ENCODE measurements around the gene GLP1R. TPM values are rescaled to one million over a fixed set of nuclear protein-coding genes. Genes with fewer than 3 reads are reported as not detected.

Gene GLP1R
- total and polyA plus RNA-seq, 2 donors (not counting 1 experiment from before 2014, with no cell fraction given): not detected

DNA sequence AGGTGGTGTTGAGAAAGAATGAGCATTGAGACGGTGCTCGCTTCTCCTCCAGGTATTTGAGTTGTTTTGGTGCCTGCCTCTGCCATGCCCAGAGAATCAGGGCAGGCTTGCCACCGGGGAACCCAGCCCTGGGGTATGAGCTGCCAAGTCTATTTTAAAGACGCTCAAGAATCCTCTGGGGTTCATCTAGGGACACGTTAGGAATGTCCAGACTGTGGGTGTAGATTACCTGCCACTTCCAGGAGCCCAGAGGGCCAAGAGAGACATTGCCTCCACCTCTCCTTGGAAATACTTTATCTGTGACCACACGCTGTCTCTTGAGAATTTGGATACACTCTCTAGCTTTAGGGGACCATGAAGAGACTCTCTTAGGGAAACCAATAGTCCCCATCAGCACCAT lies 38.1 kb downstream of the GLP1R start:
- Mint-ChIP-seq H3K4me3 (no peak overlapping the region), H3K27ac (no peak overlapping the region), H3K4me1 (no peaks in the 10 kb centered on the region), H3K27me3 (peaks cover 72% of the 10 kb centered on the region), H3K9me3 (ENCODE audit: insufficient read depth) (no peaks in the 10 kb centered on the region)
- Histone ChIP-seq H3K27ac (ENCODE audit: low read length in 2 of 2) (no peak overlapping the region), H3K9me3 (ENCODE audit: control extremely low read depth in 1 of 3, control insufficient read depth in 2 of 3, insufficient read depth in 1 of 3, low read length in 2 of 3) (no peaks in the 10 kb centered on the region), H3K4me3 (ENCODE audit: control extremely low read depth in 1 of 5, extremely low read depth in 1 of 5, insufficient read depth in 1 of 5, low read depth in 2 of 5, low read length in 4 of 5) (no peak overlapping the region), H3K9ac (ENCODE audit: low read length) (no peak overlapping the region), H3K27me3 (replicated peaks in 1 of 4; ENCODE audit: control extremely low read depth in 1 of 4, control insufficient read depth in 3 of 4, insufficient read depth in 4 of 4, low read length in 3 of 4) (peaks cover 0 to 44% (median 8%) of the 10 kb centered on the region in 4 experiments), H3K79me2 (ENCODE audit: control insufficient read depth, insufficient read depth, low read length) (no peaks in the 10 kb centered on the region), H3K36me3 (replicated peaks in 1 of 2; ENCODE audit: control extremely low read depth in 1 of 2, control insufficient read depth in 1 of 2, extremely low read depth in 1 of 2, insufficient read depth in 2 of 2, low read length in 1 of 2) (no peaks in the 10 kb centered on the region), H3K4me1 (ENCODE audit: control insufficient read depth in 2 of 2, insufficient read depth in 2 of 2, low read length in 2 of 2) (no peaks in the 10 kb centered on the region), H2AFZ (ENCODE audit: insufficient read depth, low read depth, low read length, poor library complexity, severe bottlenecking) (no peak overlapping the region), H3K4me2 (replicated peaks; ENCODE audit: low read depth, low read length, poor library complexity, severe bottlenecking) (no peak overlapping the region), H4K20me1 (ENCODE audit: control insufficient read depth, insufficient read depth, low read length, poor library complexity, severe bottlenecking) (no peaks in the 10 kb centered on the region)
- 78% methylated on average over 6 of the region's 6 CpGs for WGBS (ENCODE audit: insufficient coverage)
- CTCF ChIA-PET: no interaction called here
- POLR2A ChIA-PET: no interaction called here
- TF ChIP-seq, protein P1, sequence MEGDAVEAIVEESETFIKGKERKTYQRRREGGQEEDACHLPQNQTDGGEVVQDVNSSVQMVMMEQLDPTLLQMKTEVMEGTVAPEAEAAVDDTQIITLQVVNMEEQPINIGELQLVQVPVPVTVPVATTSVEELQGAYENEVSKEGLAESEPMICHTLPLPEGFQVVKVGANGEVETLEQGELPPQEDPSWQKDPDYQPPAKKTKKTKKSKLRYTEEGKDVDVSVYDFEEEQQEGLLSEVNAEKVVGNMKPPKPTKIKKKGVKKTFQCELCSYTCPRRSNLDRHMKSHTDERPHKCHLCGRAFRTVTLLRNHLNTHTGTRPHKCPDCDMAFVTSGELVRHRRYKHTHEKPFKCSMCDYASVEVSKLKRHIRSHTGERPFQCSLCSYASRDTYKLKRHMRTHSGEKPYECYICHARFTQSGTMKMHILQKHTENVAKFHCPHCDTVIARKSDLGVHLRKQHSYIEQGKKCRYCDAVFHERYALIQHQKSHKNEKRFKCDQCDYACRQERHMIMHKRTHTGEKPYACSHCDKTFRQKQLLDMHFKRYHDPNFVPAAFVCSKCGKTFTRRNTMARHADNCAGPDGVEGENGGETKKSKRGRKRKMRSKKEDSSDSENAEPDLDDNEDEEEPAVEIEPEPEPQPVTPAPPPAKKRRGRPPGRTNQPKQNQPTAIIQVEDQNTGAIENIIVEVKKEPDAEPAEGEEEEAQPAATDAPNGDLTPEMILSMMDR (IDR thresholded peaks at IDR 0.05): no peak
- no peak for TF ChIP-seq EZH2 (IDR thresholded peaks at IDR 0.05; ENCODE audit: borderline replicate concordance, insufficient read depth, low read depth, low read length, poor library complexity, severe bottlenecking)
- intact Hi-C loops (cut with micrococcal nuclease): no loop called here
- DNase-seq (no peak), ATAC-seq (ENCODE audit: low read depth) (no peak)

DNA sequence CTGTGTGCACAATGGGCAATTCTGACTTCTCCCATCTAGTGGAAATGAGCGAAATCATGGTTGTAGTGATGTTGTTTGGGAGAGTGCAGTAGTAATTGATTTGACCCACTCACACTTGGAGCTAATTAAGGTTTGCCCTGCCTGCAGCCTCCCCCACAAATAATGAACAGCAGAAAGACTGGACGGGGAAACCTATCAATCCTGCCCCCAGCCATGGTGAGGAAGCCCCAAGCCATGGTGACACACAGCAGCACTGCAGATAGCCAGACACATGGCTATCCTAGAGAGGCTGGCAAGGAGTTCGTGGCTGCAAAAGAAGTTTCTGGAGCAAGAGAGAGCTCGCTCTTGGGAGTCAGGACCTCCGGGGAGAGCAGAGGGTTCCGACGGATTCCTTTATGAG lies 38.6 kb downstream of the GLP1R start:
- Mint-ChIP-seq H3K4me3 (no peak overlapping the region), H3K27me3 (peaks cover 74% of the 10 kb centered on the region), H3K9me3 (ENCODE audit: insufficient read depth) (no peaks in the 10 kb centered on the region), H3K27ac (no peak overlapping the region), H3K4me1 (no peaks in the 10 kb centered on the region)
- ChIA-PET CTCF (no interaction called here), POLR2A (no interaction called here)
- no peaks in the 10 kb centered on the region for H3K36me3 ChIP-seq (replicated peaks in 1 of 2; ENCODE audit: control extremely low read depth in 1 of 2, control insufficient read depth in 1 of 2, extremely low read depth in 1 of 2, insufficient read depth in 2 of 2, low read length in 1 of 2)
- H4K20me1 ChIP-seq (ENCODE audit: control insufficient read depth, insufficient read depth, low read length, poor library complexity, severe bottlenecking): no peaks in the 10 kb centered on the region
- ATAC-seq (ENCODE audit: low read depth) (no peak), DNase-seq (no peak)
- no peaks in the 10 kb centered on the region for H3K79me2 ChIP-seq (ENCODE audit: control insufficient read depth, insufficient read depth, low read length)
- H3K9ac ChIP-seq (ENCODE audit: low read length): no peak overlapping the region
- WGBS (ENCODE audit: insufficient coverage): 56% methylated on average over 1 of the region's 7 CpGs
- no peaks in the 10 kb centered on the region for H3K4me1 ChIP-seq (ENCODE audit: control insufficient read depth in 2 of 2, insufficient read depth in 2 of 2, low read length in 2 of 2)
- H2AFZ ChIP-seq (ENCODE audit: insufficient read depth, low read depth, low read length, poor library complexity, severe bottlenecking): no peak overlapping the region
- TF ChIP-seq EZH2 (IDR thresholded peaks at IDR 0.05; ENCODE audit: borderline replicate concordance, insufficient read depth, low read depth, low read length, poor library complexity, severe bottlenecking): no peak
- TF ChIP-seq, protein P1 (IDR thresholded peaks at IDR 0.05): no peak
- intact Hi-C loops (cut with micrococcal nuclease): no loop called here
- no peak overlapping the region for H3K4me2 ChIP-seq (replicated peaks; ENCODE audit: low read depth, low read length, poor library complexity, severe bottlenecking)
- no peaks in the 10 kb centered on the region for H3K9me3 ChIP-seq (ENCODE audit: control extremely low read depth in 1 of 3, control insufficient read depth in 2 of 3, insufficient read depth in 1 of 3, low read length in 2 of 3)
- no peak overlapping the region for H3K4me3 ChIP-seq (ENCODE audit: control extremely low read depth in 1 of 5, extremely low read depth in 1 of 5, insufficient read depth in 1 of 5, low read depth in 2 of 5, low read length in 4 of 5)
- H3K27ac ChIP-seq (ENCODE audit: low read length in 2 of 2): no peak overlapping the region
- peaks cover 0 to 44% (median 9%) of the 10 kb centered on the region in 4 experiments for H3K27me3 ChIP-seq (replicated peaks in 1 of 4; ENCODE audit: control extremely low read depth in 1 of 4, control insufficient read depth in 3 of 4, insufficient read depth in 4 of 4, low read length in 3 of 4)

All from B cell (primary cell).